WTC11 (cell line): ENCODE results near the gene COL4A2. TPM values are rescaled to one million over a fixed set of nuclear protein-coding genes. Genes with fewer than 3 reads are reported as not detected.

Experiments used
- ATAC-seq: fragments of 200-7000 bp; cut with Tn5 transposase; 2 replicates; pipeline ENCODE4 v1.10.0; 2021; ENCODE audit warnings: mild to moderate bottlenecking, moderate library complexity
- CTCF ChIA-PET: fragments of 300-600 bp; sonication (Branson Sonifier 250); formaldehyde crosslinking; loops from one replicate; lab custom pipeline; 2021; ENCODE audit warnings: antibody characterized with exemption; lab: Charles Lee
- POLR2A ChIA-PET: fragments of 350-600 bp; sonication (Branson Sonifier 250); formaldehyde crosslinking; loops from one replicate; lab custom pipeline; 2021; ENCODE audit warnings: antibody characterized with exemption; lab: Charles Lee
- DNase-seq: peaks from one replicate; pipeline ENCODE4 v3.0.0; 2021; ENCODE audit warnings: low spot score
- H3K27ac Mint-ChIP-seq: 2 replicates; pipeline ENCODE4 v1.8.0; 2021; ENCODE audit warnings: mixed read lengths
- H3K27me3 Mint-ChIP-seq: 2 replicates; pipeline ENCODE4 v1.8.0; 2021; ENCODE audit warnings: low read depth, mild to moderate bottlenecking, moderate library complexity, mixed read lengths
- H3K36me3 Mint-ChIP-seq: 2 replicates; pipeline ENCODE4 v1.8.0; 2021; ENCODE audit warnings: mixed read lengths
- H3K4me1 Mint-ChIP-seq: 2 replicates; pipeline ENCODE4 v1.8.0; 2022; ENCODE audit warnings: mixed read lengths
- H3K4me3 Mint-ChIP-seq: 2 replicates; pipeline ENCODE4 v1.8.0; 2021; ENCODE audit warnings: mild to moderate bottlenecking, moderate library complexity, mixed read lengths
- H3K9me3 Mint-ChIP-seq: 2 replicates; pipeline ENCODE4 v1.8.0; 2021; ENCODE audit warnings: mixed read lengths
- AFF4 ChIP-seq: sonication (generic); formaldehyde crosslinking; IDR thresholded peaks from 2 replicates; pipeline ENCODE4 v1.8.1; 2023; ENCODE audit warnings: mild to moderate bottlenecking, missing genetic modification reagents, borderline replicate concordance
- CTCF ChIP-seq: fragments of 200-600 bp; IDR thresholded peaks from 2 replicates; pipeline ENCODE4 v1.8.0; 2022; ENCODE audit warnings: antibody characterized with exemption
- ELF4 ChIP-seq: sonication (generic); formaldehyde crosslinking; IDR thresholded peaks from 2 replicates; pipeline ENCODE4 v1.8.1; 2022; ENCODE audit warnings: low read depth, mild to moderate bottlenecking, moderate library complexity, missing genetic modification reagents
- FOXP4 ChIP-seq: sonication (generic); formaldehyde crosslinking; IDR thresholded peaks from 2 replicates; pipeline ENCODE4 v1.8.0; 2022; ENCODE audit warnings: mild to moderate bottlenecking, missing genetic modification reagents
- JAZF1 ChIP-seq: fragments of 250-450 bp; sonication (Bioruptor Pico); IDR thresholded peaks from 2 replicates; pipeline ENCODE4 v1.9.0; 2021; ENCODE audit warnings: moderate library complexity, mild to moderate bottlenecking, inconsistent platforms
- JUN ChIP-seq: sonication (generic); formaldehyde crosslinking; IDR thresholded peaks from 2 replicates; pipeline ENCODE4 v1.8.0; 2023; ENCODE audit warnings: mild to moderate bottlenecking, missing genetic modification reagents
- KAT7 ChIP-seq: sonication (generic); formaldehyde crosslinking; IDR thresholded peaks from 2 replicates; pipeline ENCODE4 v1.8.1; 2023; ENCODE audit warnings: missing genetic modification reagents, mild to moderate bottlenecking, borderline replicate concordance
- MLX ChIP-seq: sonication (generic); formaldehyde crosslinking; IDR thresholded peaks from 2 replicates; pipeline ENCODE4 v1.8.1; 2023; ENCODE audit warnings: mild to moderate bottlenecking, missing genetic modification reagents, moderate library complexity
- NR1H2 ChIP-seq: sonication (generic); formaldehyde crosslinking; IDR thresholded peaks from 2 replicates; pipeline ENCODE4 v1.9.0; 2021; ENCODE audit warnings: mild to moderate bottlenecking, moderate library complexity, missing genetic modification reagents
- PRDM15 ChIP-seq: sonication (generic); formaldehyde crosslinking; IDR thresholded peaks from 2 replicates; pipeline ENCODE4 v1.8.0; 2022; ENCODE audit warnings: missing genetic modification reagents
- RELA ChIP-seq: sonication (generic); formaldehyde crosslinking; IDR thresholded peaks from 2 replicates; pipeline ENCODE4 v1.8.1; 2022; ENCODE audit warnings: missing genetic modification reagents, mild to moderate bottlenecking, borderline replicate concordance
- USF2 ChIP-seq: sonication (generic); formaldehyde crosslinking; IDR thresholded peaks from 2 replicates; pipeline ENCODE4 v1.8.1; 2023; ENCODE audit warnings: mild to moderate bottlenecking, missing genetic modification reagents, moderate library complexity
- ZBTB43 ChIP-seq: sonication (generic); formaldehyde crosslinking; IDR thresholded peaks from 2 replicates; pipeline ENCODE4 v1.8.1; 2023; ENCODE audit warnings: mild to moderate bottlenecking, missing genetic modification reagents
- ZNF232 ChIP-seq: sonication (generic); formaldehyde crosslinking; IDR thresholded peaks from 2 replicates; pipeline ENCODE4 v1.8.0; 2022; ENCODE audit warnings: mild to moderate bottlenecking, missing genetic modification reagents
- ZNF416 ChIP-seq: fragments of 250-450 bp; sonication (Bioruptor Pico); IDR thresholded peaks from 2 replicates; pipeline ENCODE4 v1.9.0; 2021; ENCODE audit warnings: mild to moderate bottlenecking, inconsistent platforms
- total RNA-seq: library from RNA; stranded (reverse); gene quantifications from 3 replicates; pipeline ENCODE4 v1.2.3, GENCODE V29; 2021

The COL4A2 gene
- total RNA-seq, 1 experiment from 2014 or later: 109 TPM

GRCh38 chr13:110274687-110275086 is 32.4 kb upstream of the COL4A2 start:
- peak; percentile 57 for ATAC-seq
- Mint-ChIP-seq H3K36me3 (no peaks in the 10 kb centered on the region), H3K9me3 (no peaks in the 10 kb centered on the region), H3K4me3 (no peak overlapping the region), H3K4me1 (peaks cover 13% of the 10 kb centered on the region), H3K27me3 (no peaks in the 10 kb centered on the region), H3K27ac (0 out of 2 replicates have a peak overlapping the region, but pooled peaks have one; percentile 5)
- no peak for DNase-seq
- ChIA-PET CTCF (interaction anchor here (0.6 to 1.9 kb wide), 9 partner anchors 9 to 153 kb away, joined by 3 to 9 read pairs (median 3); no protein-coding TSS in a partner anchor), POLR2A (no interaction called here)
- TF ChIP-seq AFF4 (CRISPR knock-in tag): no peak
- no peak for TF ChIP-seq RELA (CRISPR knock-in tag)
- TF ChIP-seq FOXP4 (CRISPR knock-in tag): no peak
- no peak for TF ChIP-seq NR1H2
- no peak for TF ChIP-seq USF2 (CRISPR knock-in tag)
- no peak for TF ChIP-seq PRDM15 (CRISPR knock-in tag)
- TF ChIP-seq ZNF416 (CRISPR knock-in tag): no peak

GRCh38 chr13:110275931-110276552 is 31.0 kb upstream of the COL4A2 start:
- Mint-ChIP-seq H3K27ac (no peak overlapping the region), H3K27me3 (no peaks in the 10 kb centered on the region), H3K36me3 (no peaks in the 10 kb centered on the region), H3K4me3 (no peak overlapping the region), H3K9me3 (no peaks in the 10 kb centered on the region), H3K4me1 (peaks cover 10% of the 10 kb centered on the region)
- ChIA-PET CTCF (interaction anchor here (1.0 kb wide), 1 partner anchor 31 kb away, joined by 3 read pairs; the partner anchor contains the start of genes COL4A1 and COL4A2), POLR2A (no interaction called here)
- TF ChIP-seq ZBTB43 (CRISPR knock-in tag) (no peak), ZNF416 (CRISPR knock-in tag) (no peak), JAZF1 (CRISPR knock-in tag) (no peak), ELF4 (CRISPR knock-in tag) (no peak), KAT7 (CRISPR knock-in tag) (no peak), ZNF232 (no peak), JUN (CRISPR knock-in tag) (no peak), MLX (no peak), FOXP4 (CRISPR knock-in tag) (no peak), CTCF (no peak)
- no peak for ATAC-seq
- DNase-seq: no peak
